ENCODE data around the gene IMPG2. TPM values are rescaled to one million over a fixed set of nuclear protein-coding genes. Genes with fewer than 3 reads are reported as not detected.

IMPG2 gene
- total and polyA plus RNA-seq, 2 donors (not counting 1 experiment from before 2014, with no cell fraction given), result 0.11 to 0.33 TPM

DNA sequence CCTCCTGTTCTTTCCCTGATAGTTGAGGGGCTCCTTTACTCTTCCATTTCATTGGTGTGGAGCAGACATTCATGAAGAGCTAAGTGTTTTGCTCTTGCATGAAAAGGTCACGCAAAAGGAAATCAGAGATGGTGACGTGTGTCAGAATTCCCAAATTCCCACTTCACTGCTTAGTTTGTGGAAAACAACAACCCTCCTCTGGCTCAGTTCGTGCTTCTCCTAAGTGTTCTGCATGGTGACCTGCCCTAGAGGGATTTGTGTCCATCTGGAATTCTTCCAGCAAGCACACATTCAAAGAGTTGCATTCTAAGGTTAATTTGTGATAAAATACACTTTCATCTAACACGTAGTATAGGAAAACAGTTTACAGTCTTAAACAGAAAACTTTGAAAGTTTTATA, 95.6 kb downstream of the IMPG2 start:
- Histone ChIP-seq H2AFZ (ENCODE audit: low read length) (no peak overlapping the region), H4K20me1 (ENCODE audit: control insufficient read depth, extremely low read depth, insufficient read depth, low read length) (no peaks in the 10 kb centered on the region), H3K4me3 (replicated peaks in 1 of 4; ENCODE audit: control extremely low read depth in 1 of 4, insufficient read depth in 1 of 4, low read depth in 3 of 4, low read length in 4 of 4) (no peak overlapping the region), H3K27ac (ENCODE audit: insufficient read depth, low read length) (no peak overlapping the region), H3K9ac (ENCODE audit: insufficient read depth, low read length) (no peak overlapping the region), H3K79me2 (ENCODE audit: control insufficient read depth, insufficient read depth, low read length) (no peaks in the 10 kb centered on the region), H3K4me2 (ENCODE audit: extremely low read depth, insufficient read depth, low read length) (no peak overlapping the region), H3K9me3 (ENCODE audit: control insufficient read depth, insufficient read depth, low read depth, low read length) (no peaks in the 10 kb centered on the region), H3K27me3 (ENCODE audit: control insufficient read depth, insufficient read depth, low read length) (no peaks in the 10 kb centered on the region), H3K36me3 (ENCODE audit: control insufficient read depth, insufficient read depth, low read length) (no peaks in the 10 kb centered on the region), H3K4me1 (ENCODE audit: control insufficient read depth, extremely low read depth, insufficient read depth, low read length) (no peaks in the 10 kb centered on the region)
- no peak for TF ChIP-seq EZH2 (IDR thresholded peaks at IDR 0.05; ENCODE audit: low read length, missing control alignments)
- TF ChIP-seq, protein P1, sequence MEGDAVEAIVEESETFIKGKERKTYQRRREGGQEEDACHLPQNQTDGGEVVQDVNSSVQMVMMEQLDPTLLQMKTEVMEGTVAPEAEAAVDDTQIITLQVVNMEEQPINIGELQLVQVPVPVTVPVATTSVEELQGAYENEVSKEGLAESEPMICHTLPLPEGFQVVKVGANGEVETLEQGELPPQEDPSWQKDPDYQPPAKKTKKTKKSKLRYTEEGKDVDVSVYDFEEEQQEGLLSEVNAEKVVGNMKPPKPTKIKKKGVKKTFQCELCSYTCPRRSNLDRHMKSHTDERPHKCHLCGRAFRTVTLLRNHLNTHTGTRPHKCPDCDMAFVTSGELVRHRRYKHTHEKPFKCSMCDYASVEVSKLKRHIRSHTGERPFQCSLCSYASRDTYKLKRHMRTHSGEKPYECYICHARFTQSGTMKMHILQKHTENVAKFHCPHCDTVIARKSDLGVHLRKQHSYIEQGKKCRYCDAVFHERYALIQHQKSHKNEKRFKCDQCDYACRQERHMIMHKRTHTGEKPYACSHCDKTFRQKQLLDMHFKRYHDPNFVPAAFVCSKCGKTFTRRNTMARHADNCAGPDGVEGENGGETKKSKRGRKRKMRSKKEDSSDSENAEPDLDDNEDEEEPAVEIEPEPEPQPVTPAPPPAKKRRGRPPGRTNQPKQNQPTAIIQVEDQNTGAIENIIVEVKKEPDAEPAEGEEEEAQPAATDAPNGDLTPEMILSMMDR (conservative IDR thresholded peaks at IDR 0.05 in 1 of 2, IDR thresholded peaks at IDR 0.05 in 1 of 2; ENCODE audit: low read depth in 1 of 2, low read length in 2 of 2), result no peak
- DNase-seq (ENCODE audit: low read depth in 2 of 2), result no peak

DNA sequence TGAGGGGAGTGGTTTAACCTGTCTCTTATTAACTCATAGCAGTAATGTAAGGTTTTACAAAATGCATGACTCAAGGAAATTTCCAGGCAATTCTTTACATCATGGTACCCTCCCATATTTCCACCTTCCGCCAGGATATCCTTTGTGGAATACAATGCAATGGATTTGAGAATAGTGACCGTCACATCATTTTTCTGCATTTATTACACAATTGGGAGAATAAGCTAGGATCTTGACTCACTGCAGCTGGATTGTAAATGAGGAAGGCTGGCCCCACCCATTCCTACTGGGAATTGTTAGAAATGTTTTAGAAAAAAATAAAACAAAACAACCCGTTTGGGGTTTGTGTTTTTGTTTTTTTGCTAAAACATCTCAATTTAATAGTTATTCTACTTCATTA, 97.4 kb downstream of the IMPG2 start:
- no peaks in the 10 kb centered on the region for H3K27me3 ChIP-seq (ENCODE audit: control insufficient read depth, insufficient read depth, low read length)
- H3K9me3 ChIP-seq (ENCODE audit: control insufficient read depth, insufficient read depth, low read depth, low read length), result no peaks in the 10 kb centered on the region
- H3K4me1 ChIP-seq (ENCODE audit: control insufficient read depth, extremely low read depth, insufficient read depth, low read length), result no peaks in the 10 kb centered on the region
- no peak for TF ChIP-seq EZH2 (IDR thresholded peaks at IDR 0.05; ENCODE audit: low read length, missing control alignments)
- TF ChIP-seq, protein P1 (conservative IDR thresholded peaks at IDR 0.05 in 1 of 2, IDR thresholded peaks at IDR 0.05 in 1 of 2; ENCODE audit: low read depth in 1 of 2, low read length in 2 of 2), result no peak
- no peak overlapping the region for H3K27ac ChIP-seq (ENCODE audit: insufficient read depth, low read length)
- no peaks in the 10 kb centered on the region for H4K20me1 ChIP-seq (ENCODE audit: control insufficient read depth, extremely low read depth, insufficient read depth, low read length)
- H3K4me3 ChIP-seq (replicated peaks in 1 of 4; ENCODE audit: control extremely low read depth in 1 of 4, insufficient read depth in 1 of 4, low read depth in 3 of 4, low read length in 4 of 4), result no peak overlapping the region
- no peak for DNase-seq (ENCODE audit: low read depth in 2 of 2)
- no peak overlapping the region for H2AFZ ChIP-seq (ENCODE audit: low read length)
- H3K9ac ChIP-seq (ENCODE audit: insufficient read depth, low read length), result no peak overlapping the region
- H3K4me2 ChIP-seq (ENCODE audit: extremely low read depth, insufficient read depth, low read length), result no peak overlapping the region
- H3K36me3 ChIP-seq (ENCODE audit: control insufficient read depth, insufficient read depth, low read length), result no peaks in the 10 kb centered on the region
- H3K79me2 ChIP-seq (ENCODE audit: control insufficient read depth, insufficient read depth, low read length), result no peaks in the 10 kb centered on the region

DNA sequence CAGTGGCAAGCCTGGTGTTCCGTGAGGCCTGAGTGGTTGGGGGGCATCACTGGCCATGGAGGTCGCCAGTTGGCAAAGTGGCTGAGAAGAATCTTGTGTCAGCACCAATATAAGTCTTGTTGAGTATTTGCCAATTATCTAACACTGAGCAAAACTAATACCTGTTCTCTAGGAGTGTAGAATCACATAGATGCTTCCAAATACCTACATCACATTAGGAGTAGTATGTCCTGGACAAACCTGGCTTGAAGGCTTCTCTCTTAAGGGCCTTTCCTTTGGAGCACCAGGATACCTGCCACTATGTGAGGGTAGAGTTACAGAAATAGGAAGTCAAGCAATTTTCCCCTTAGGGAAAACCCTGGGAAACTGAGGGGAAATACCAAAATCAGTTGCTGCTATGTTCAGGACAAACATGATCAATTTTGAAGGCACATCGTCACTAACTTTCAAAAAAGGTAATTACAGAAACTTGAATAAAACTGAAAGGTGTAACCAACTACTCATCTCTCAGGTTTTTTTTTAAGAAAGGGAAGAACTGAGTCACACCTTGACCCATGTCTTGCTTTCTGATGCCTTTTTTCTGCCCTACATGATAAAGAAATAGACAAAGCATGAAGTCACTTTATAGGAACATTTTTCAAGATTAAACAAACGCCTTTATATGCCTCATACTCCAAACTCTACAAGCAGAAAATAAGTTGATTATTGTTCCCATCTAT, 100.4 kb downstream of the IMPG2 start:
- Histone ChIP-seq H3K4me1 (ENCODE audit: control insufficient read depth, extremely low read depth, insufficient read depth, low read length) (no peaks in the 10 kb centered on the region), H3K27me3 (ENCODE audit: control insufficient read depth, insufficient read depth, low read length) (no peaks in the 10 kb centered on the region)

More for the DNA sequence above, 100.4 kb downstream of the IMPG2 start:
- H3K4me2 ChIP-seq (ENCODE audit: extremely low read depth, insufficient read depth, low read length), result no peak overlapping the region
- H3K36me3 ChIP-seq (ENCODE audit: control insufficient read depth, insufficient read depth, low read length), result no peaks in the 10 kb centered on the region
- H2AFZ ChIP-seq (ENCODE audit: low read length), result no peak overlapping the region
- no peak overlapping the region for H3K4me3 ChIP-seq (replicated peaks in 1 of 4; ENCODE audit: control extremely low read depth in 1 of 4, insufficient read depth in 1 of 4, low read depth in 3 of 4, low read length in 4 of 4)
- no peaks in the 10 kb centered on the region for H3K79me2 ChIP-seq (ENCODE audit: control insufficient read depth, insufficient read depth, low read length)
- H3K27ac ChIP-seq (ENCODE audit: insufficient read depth, low read length), result no peak overlapping the region
- no peak for TF ChIP-seq EZH2 (IDR thresholded peaks at IDR 0.05; ENCODE audit: low read length, missing control alignments)
- TF ChIP-seq, protein P1 (conservative IDR thresholded peaks at IDR 0.05 in 1 of 2, IDR thresholded peaks at IDR 0.05 in 1 of 2; ENCODE audit: low read depth in 1 of 2, low read length in 2 of 2), result no peak
- no peaks in the 10 kb centered on the region for H3K9me3 ChIP-seq (ENCODE audit: control insufficient read depth, insufficient read depth, low read depth, low read length)
- DNase-seq (ENCODE audit: low read depth in 2 of 2), result no peak
- no peak overlapping the region for H3K9ac ChIP-seq (ENCODE audit: insufficient read depth, low read length)
- no peaks in the 10 kb centered on the region for H4K20me1 ChIP-seq (ENCODE audit: control insufficient read depth, extremely low read depth, insufficient read depth, low read length)

All from fibroblast of lung (primary cell).